GM23248 (cell line): ENCODE data around the gene TKT.

Experiments
- EZH2 ChIP-seq: fragments of 200-600 bp; sonication (generic); IDR thresholded peaks from 2 replicates; pipeline ENCODE4 v1.6.1; 2018; ENCODE audit warnings: antibody characterized with exemption, mild to moderate bottlenecking; ENCODE audit not compliant: insufficient read depth, poor library complexity, severe bottlenecking
- EZH2phosphoT487 ChIP-seq: fragments of 200-600 bp; sonication (generic); IDR thresholded peaks from 2 replicates; pipeline ENCODE4 v1.6.1; 2018; ENCODE audit warnings: antibody characterized with exemption, moderate library complexity, mild to moderate bottlenecking, low read depth; ENCODE audit not compliant: insufficient read depth

GRCh38 chr3:53300826-53301225 lies 45.0 kb upstream of the TKT start:
- TF ChIP-seq EZH2: no peak
- no peak for TF ChIP-seq EZH2phosphoT487
